NCI-H524 treated with DMSO at 0.1 percent for 48 hours (cell line): Measurements from ENCODE around the gene HCFC1.

Experiments
- DNase-seq: peaks from one replicate; lab custom pipeline; 2025; lab: John Stamatoyannopoulos, UW

Gene HCFC1

GRCh38 chrX:153971450-153972367 lies at the start of gene HCFC1:
Gene HCFC1, minus strand, starts transcription at chrX:153971818. Its CDS starts 978 bp downstream, at chrX:153970840.
- peak; percentile 87 for DNase-seq

GRCh38 chrX:154021131-154021611 lies 49.6 kb upstream of the HCFC1 start:
- no peak for DNase-seq

GRCh38 chrX:154020536-154021115 lies 49.0 kb upstream of the HCFC1 start:
- no peak for DNase-seq

- no peak for DNase-seq
Observed at GRCh38 chrX:154019633-154020528, 48.3 kb upstream of the HCFC1 start, which contains the start of gene IRAK1. Gene IRAK1, minus strand, starts transcription at chrX:154019902. Its CDS starts 90 bp downstream, at chrX:154019812.

GRCh38 chrX:154019061-154019621 lies 47.5 kb upstream of the HCFC1 start:
- DNase-seq: no peak

- no peak for DNase-seq
Observed at GRCh38 chrX:154018518-154019060, 47.0 kb upstream of the HCFC1 start.

- no peak for DNase-seq
Observed at GRCh38 chrX:154017766-154018517, 46.3 kb upstream of the HCFC1 start.

GRCh38 chrX:154016366-154017076 lies 44.9 kb upstream of the HCFC1 start:
- no peak for DNase-seq

GRCh38 chrX:154015581-154016264 lies 44.1 kb upstream of the HCFC1 start:
- no peak for DNase-seq

GRCh38 chrX:154014429-154015380 lies 43.1 kb upstream of the HCFC1 start:
- DNase-seq: no peak

- DNase-seq: no peak
Observed at GRCh38 chrX:154013614-154014360, 42.2 kb upstream of the HCFC1 start.

- DNase-seq: no peak
Observed at GRCh38 chrX:154013001-154013421, 41.4 kb upstream of the HCFC1 start.

- no peak for DNase-seq
Observed at GRCh38 chrX:154012336-154012991, 40.8 kb upstream of the HCFC1 start.

GRCh38 chrX:154011376-154012335 lies 40.0 kb upstream of the HCFC1 start:
- DNase-seq: no peak

GRCh38 chrX:154010330-154011087 lies 38.9 kb upstream of the HCFC1 start:
- no peak for DNase-seq
